Tibial artery (tissue), 4 donors: ENCODE results near the gene SEMA3B.

ENCODE experiments used
- DNase-seq, 2 donors: peaks; one replicate each; pipeline ENCODE4 v3.0.0-alpha.2; 2019
- H3K27ac ChIP-seq, 2 donors: fragments of 200-600 bp; sonication (generic) in 1 of 2; 1 replicate in 1 of 2; 2 replicates in 1 of 2; pipeline ENCODE4 v1.5.1; 2018 to 2019; ENCODE audit warnings: mild to moderate bottlenecking in 1 of 2
- H3K27me3 ChIP-seq, 2 donors: fragments of 200-600 bp; sonication (generic) in 1 of 2; one replicate each; pipeline versions ENCODE4 v1.5.1 to v1.6.0; 2016 to 2019
- H3K36me3 ChIP-seq, 3 donors: fragments of 200-600 bp; sonication (generic) in 2 of 3; one replicate each; pipeline ENCODE4 v1.5.1; 2016 to 2019; ENCODE audit warnings: mild to moderate bottlenecking in 2 of 3
- H3K4me1 ChIP-seq, 4 donors: fragments of 200-600 bp; sonication (generic) in 2 of 4; 1 replicate in 3 of 4; 2 replicates in 1 of 4; pipeline ENCODE4 v1.5.1; 2016 to 2019
- H3K4me3 ChIP-seq, 2 donors: fragments of 200-600 bp; sonication (generic) in 1 of 2; 1 replicate in 1 of 2; 2 replicates in 1 of 2; pipeline ENCODE4 v1.5.1; 2018 to 2019; ENCODE audit warnings: mild to moderate bottlenecking in 2 of 2
- H3K9me3 ChIP-seq, 3 donors: fragments of 200-600 bp; sonication (generic) in 1 of 3; one replicate each; pipeline ENCODE4 v1.5.1; 2016 to 2019
- intact Hi-C: fragments of 100-400 bp; cut with DNase I; formaldehyde crosslinking; loops from one replicate; pipeline ENCODE4 v1.15.0; 2023; ENCODE audit warnings: low total_unique reads
- TF ChIP-seq, protein P1 (sequence below), 2 experiments: fragments of 200-600 bp in 1 of 2; fragments of 450-650 bp in 1 of 2; IDR thresholded peaks; one replicate each; pipeline ENCODE4 v1.5.1; 2017 to 2019; ENCODE audit warnings: antibody characterized with exemption in 2 of 2, mild to moderate bottlenecking in 1 of 2, moderate library complexity in 1 of 2

SEMA3B gene

DNA sequence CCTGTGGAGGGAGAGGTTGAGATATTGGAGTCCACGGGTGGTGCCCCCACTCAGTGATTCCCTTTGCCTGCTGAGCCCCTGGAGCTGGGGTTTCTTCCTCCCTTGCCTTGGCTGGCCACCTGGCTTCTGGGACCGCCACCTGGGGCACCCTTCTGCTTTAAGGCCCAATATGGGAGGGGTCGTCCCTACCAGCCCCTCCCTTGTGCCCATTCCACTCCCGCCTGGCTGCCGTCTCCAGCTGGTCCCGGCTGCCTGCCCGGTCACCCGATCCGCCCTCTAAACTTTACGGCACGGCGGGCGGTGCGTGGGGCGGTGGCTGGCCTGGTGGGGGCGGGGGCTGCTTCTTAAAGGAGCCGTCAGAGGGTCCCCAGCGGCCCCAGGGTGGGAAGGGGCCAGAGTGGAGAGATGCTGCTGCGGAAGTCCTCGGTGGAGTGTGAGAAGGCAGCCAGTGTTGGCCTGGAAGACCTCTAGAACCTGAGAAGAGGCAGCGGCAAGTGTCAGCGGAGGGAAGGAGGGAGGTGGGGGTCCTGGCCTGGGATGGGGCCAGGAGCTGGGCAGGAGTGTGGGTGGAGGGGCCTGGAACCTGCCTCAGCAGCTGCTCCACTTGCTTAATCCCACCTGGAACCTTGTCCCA lies 1.6 kb upstream of the SEMA3B start:
- Histone ChIP-seq H3K4me3 (peak overlapping the region; percentile 65 to 66), H3K4me1 (peaks cover 8 to 81% (median 74%) of the 10 kb centered on the region in 4 donors), H3K36me3 (no peaks in the 10 kb centered on the region), H3K9me3 (no peaks in the 10 kb centered on the region), H3K27ac (peak overlapping the region; percentile 96 to 98), H3K27me3 (no peaks in the 10 kb centered on the region)
- DNase-seq, result peak; percentile 60 to 88
- intact Hi-C loops, result no loop called here
- TF ChIP-seq, protein P1, sequence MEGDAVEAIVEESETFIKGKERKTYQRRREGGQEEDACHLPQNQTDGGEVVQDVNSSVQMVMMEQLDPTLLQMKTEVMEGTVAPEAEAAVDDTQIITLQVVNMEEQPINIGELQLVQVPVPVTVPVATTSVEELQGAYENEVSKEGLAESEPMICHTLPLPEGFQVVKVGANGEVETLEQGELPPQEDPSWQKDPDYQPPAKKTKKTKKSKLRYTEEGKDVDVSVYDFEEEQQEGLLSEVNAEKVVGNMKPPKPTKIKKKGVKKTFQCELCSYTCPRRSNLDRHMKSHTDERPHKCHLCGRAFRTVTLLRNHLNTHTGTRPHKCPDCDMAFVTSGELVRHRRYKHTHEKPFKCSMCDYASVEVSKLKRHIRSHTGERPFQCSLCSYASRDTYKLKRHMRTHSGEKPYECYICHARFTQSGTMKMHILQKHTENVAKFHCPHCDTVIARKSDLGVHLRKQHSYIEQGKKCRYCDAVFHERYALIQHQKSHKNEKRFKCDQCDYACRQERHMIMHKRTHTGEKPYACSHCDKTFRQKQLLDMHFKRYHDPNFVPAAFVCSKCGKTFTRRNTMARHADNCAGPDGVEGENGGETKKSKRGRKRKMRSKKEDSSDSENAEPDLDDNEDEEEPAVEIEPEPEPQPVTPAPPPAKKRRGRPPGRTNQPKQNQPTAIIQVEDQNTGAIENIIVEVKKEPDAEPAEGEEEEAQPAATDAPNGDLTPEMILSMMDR (IDR thresholded peaks at IDR 0.05), result no peak

DNA sequence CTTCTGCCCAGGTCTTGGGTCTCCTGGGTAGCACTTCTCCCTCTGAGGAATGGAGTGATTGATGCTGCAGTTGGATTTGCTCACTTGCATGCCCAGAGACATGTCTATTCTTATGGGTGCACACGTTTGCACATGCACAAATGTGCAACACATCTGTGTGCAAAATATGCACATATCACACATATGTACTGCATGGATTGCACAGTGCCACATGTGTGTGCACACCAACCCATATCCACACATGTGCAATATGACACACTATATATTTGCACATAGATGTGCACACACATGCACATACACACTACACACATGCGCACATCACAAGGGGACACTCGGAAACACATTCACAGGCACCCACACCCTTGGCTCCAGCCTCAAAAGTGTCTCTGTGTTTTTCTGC lies 671 bp upstream of the SEMA3B start:
- Histone ChIP-seq H3K27me3 (no peaks in the 10 kb centered on the region), H3K27ac (peak overlapping the region; percentile 96 to 98), H3K4me3 (peak overlapping the region; percentile 40 to 66), H3K9me3 (no peaks in the 10 kb centered on the region), H3K4me1 (peaks cover 8 to 88% (median 75%) of the 10 kb centered on the region in 4 donors), H3K36me3 (no peaks in the 10 kb centered on the region)
- intact Hi-C loops, result no loop called here
- DNase-seq, result no peak
- TF ChIP-seq, protein P1 (IDR thresholded peaks at IDR 0.05), result no peak

DNA sequence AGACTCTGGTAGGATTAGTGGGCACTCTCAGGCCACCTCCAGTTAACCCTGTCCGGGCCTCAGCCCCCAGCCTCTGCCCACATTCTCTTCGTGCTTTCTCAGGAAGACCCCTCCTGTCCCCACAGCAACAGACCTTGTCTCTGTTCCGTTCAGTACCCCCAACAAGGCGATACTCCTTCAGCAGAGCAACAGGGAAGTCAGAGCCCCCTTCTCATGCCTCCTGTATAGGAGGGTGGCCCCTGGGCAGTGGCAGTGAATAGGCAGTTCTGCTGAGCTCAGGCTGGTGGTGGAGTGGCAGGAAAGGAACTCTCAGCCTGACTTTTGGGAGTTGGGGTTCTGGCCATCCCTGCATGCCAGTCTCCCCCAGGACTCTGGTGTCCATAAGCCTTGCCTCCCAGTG lies 513 bp downstream of the SEMA3B start:
- Histone ChIP-seq H3K4me3 (peak overlapping the region; percentile 11 to 40), H3K27ac (peak overlapping the region; percentile 84 to 98)
- no peak for DNase-seq

DNA sequence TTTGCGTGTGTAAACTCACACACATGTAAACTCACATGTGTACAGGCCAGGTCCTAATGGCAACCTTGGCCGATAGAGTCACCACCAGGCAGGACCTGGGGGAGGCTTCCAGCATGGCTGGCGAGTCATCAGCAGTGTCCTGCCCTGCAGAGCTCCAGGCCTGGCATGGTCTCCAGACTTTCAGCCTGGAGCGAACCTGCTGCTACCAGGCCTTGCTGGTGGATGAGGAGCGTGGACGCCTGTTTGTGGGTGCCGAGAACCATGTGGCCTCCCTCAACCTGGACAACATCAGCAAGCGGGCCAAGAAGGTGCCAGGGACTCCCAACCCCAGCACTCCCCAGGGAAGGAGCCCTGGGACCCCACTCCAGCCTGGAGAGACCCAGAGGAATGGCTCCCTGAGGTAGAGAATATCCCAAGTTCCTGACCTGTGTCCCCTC lies 1.0 kb downstream of the SEMA3B start:
- H3K4me1 ChIP-seq, result peaks cover 4 to 83% (median 63%) of the 10 kb centered on the region in 4 donors
- H3K9me3 ChIP-seq, result no peaks in the 10 kb centered on the region
- H3K27ac ChIP-seq, result peak overlapping the region; percentile 84 to 98
- H3K27me3 ChIP-seq, result no peaks in the 10 kb centered on the region
- H3K4me3 ChIP-seq, result no peak overlapping the region
- TF ChIP-seq, protein P1 (IDR thresholded peaks at IDR 0.05), result no peak
- DNase-seq, result no peak
- H3K36me3 ChIP-seq, result no peaks in the 10 kb centered on the region
- intact Hi-C loops, result loop anchor here (10.0 kb wide), 1 partner anchor 145 kb away; no protein-coding TSS in a partner anchor

More for the DNA sequence above, 513 bp downstream of the SEMA3B start:
- Histone ChIP-seq H3K4me1 (peaks cover 4 to 88% (median 68%) of the 10 kb centered on the region in 4 donors), H3K9me3 (no peaks in the 10 kb centered on the region), H3K36me3 (no peaks in the 10 kb centered on the region), H3K27me3 (no peaks in the 10 kb centered on the region)
- TF ChIP-seq, protein P1 (IDR thresholded peaks at IDR 0.05), result no peak
- intact Hi-C loops, result no loop called here

DNA sequence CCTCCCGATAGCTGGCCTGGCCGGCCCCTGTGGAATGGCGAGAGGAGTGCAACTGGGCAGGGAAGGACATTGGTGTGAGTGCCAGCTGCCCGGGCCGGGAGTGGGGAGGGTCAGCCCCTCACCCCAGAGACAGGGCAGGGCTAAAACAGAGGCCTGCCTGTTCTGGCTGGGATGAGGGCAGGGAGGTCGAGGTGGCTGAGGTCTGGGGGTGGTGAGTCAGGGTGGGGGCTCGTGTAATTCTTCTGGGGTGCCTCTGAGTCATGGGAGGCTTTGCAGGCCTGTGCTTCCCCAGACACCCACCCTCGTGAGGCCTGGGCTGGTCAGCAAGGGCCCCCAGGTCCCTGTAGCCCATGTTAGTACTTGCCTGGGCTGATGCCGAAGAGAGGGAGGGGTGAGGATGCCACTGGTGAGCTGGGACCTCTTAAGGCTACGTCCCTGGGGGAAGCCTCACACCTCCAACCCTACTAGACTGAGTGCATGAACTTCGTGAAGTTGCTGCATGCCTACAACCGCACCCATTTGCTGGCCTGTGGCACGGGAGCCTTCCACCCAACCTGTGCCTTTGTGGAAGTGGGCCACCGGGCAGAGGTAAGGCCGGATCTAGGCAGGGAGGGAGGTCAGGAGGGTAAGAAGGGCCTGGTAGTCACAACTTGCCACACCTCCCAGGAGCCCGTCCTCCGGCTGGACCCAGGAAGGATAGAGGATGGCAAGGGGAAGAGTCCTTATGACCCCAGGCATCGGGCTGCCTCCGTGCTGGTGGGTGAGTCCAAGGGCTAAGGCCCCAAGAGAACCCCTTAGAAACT lies 1.7 kb downstream of the SEMA3B start:
- intact Hi-C loops, result loop anchor here (1.0 to 10.0 kb wide), 2 partner anchors 43 to 146 kb away; no protein-coding TSS in a partner anchor
- H3K27me3 ChIP-seq, result no peaks in the 10 kb centered on the region
- TF ChIP-seq, protein P1 (IDR thresholded peaks at IDR 0.05), result no peak
- no peaks in the 10 kb centered on the region for H3K9me3 ChIP-seq
- peaks cover under 1 to 77% (median 57%) of the 10 kb centered on the region in 4 donors for H3K4me1 ChIP-seq
- H3K27ac ChIP-seq, result peak overlapping the region; percentile 84 to 98
- H3K4me3 ChIP-seq, result no peak overlapping the region
- no peak for DNase-seq
- peaks cover 0 to 3% (median 0%) of the 10 kb centered on the region in 3 donors for H3K36me3 ChIP-seq
